PFSK-1 (cell line): ENCODE data around the gene RGS10.

Experiments
- POLR2AphosphoS5 ChIP-seq: IDR thresholded peaks from 2 replicates; pipeline ENCODE4 v1.6.1; 2012; ENCODE audit warnings: low read depth, mild to moderate bottlenecking, control low read depth, low read length, moderate library complexity
- REST ChIP-seq, 2 experiments: IDR thresholded peaks; 2 replicates each; pipeline versions ENCODE4 v1.6.1 to v1.8.0; 2011 to 2012; ENCODE audit warnings: low read depth in 2 of 2, low read length in 2 of 2, control low read depth in 1 of 2, inconsistent platforms in 1 of 2, mild to moderate bottlenecking in 1 of 2, moderate library complexity in 1 of 2; ENCODE audit not compliant: insufficient read depth in 1 of 2
- SIN3A ChIP-seq: IDR thresholded peaks from 2 replicates; pipeline ENCODE4 v1.6.1; 2012; ENCODE audit warnings: mild to moderate bottlenecking, low read length, moderate library complexity, borderline replicate concordance; ENCODE audit not compliant: insufficient read depth

GRCh38 chr10:119546009-119546408, 3.5 kb upstream of the RGS10 start:
- no peak for TF ChIP-seq REST (IDR thresholded peaks at IDR 0.05; ENCODE audit: insufficient read depth in 1 of 2, low read depth in 2 of 2, low read length in 2 of 2)
- TF ChIP-seq POLR2AphosphoS5: no peak
- no peak for TF ChIP-seq SIN3A
